ENCODE data around the gene ZNF429.
"Not testable (repeated sequence)": the region's sequence is repeated elsewhere in the genome, so short reads cannot be mapped to it uniquely, and the experiment has no call there.

ZNF429 gene

DNA sequence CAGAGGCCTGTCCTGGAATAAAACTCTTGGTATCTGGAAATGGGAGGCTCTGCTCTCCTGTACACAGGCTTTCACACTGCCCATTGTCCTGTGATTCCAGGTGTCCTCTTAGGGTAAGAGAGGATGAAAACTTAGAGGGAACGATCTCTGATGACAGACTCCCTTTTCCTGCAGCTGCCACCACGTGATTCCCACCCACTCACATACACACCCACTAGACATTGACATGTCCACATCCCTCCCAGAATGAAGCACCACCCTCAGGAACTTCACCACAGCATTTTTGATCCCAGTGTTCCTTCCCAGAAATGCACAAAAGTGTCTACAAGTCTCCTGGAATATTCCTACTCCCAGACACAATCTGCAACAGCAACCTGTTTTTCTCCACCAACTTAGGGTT is 8.2 kb downstream of the ZNF429 start:
- no peak for DNase-seq (ENCODE audit: low spot score)

DNA sequence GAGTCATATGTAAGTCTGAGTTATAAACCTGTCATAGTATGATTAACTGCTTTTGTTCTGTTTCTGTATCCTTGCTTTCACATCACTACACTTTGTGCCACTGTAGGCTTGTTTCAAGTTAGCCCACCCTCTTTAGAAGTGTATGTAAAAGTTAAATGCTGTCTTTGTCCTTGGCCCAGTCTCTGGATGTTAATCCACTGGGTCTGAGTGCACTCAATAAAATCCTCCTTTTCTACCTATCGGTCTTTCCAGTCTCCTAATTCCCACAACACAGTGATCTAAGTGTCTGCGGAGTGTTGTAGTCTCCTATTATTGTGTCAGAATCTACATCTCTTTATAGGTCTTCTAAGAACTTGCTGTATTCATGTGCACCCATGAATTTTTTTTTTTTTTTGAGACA is 14.1 kb downstream of the ZNF429 start:
- no peak for DNase-seq (ENCODE audit: low spot score)

DNA sequence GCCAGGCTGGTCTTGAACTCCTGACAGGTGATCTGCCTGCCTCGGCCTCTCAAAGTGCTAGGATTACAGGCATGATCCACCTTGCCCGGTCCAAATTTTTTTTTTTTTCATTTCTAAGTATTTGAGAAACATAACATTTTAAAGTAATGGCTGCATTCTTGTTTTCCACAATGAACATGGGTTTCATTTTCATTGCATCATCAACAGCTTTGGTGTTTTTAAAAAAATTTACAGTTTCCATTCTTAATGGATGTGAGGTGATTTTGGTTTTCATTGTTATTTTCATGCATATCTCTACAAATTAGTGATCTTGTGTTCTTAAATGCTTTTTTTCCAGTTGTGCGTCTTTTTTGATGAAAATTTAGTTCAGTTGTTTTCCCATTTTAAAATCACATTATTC is 27.5 kb downstream of the ZNF429 start:
- DNase-seq (ENCODE audit: low spot score): no peak

DNA sequence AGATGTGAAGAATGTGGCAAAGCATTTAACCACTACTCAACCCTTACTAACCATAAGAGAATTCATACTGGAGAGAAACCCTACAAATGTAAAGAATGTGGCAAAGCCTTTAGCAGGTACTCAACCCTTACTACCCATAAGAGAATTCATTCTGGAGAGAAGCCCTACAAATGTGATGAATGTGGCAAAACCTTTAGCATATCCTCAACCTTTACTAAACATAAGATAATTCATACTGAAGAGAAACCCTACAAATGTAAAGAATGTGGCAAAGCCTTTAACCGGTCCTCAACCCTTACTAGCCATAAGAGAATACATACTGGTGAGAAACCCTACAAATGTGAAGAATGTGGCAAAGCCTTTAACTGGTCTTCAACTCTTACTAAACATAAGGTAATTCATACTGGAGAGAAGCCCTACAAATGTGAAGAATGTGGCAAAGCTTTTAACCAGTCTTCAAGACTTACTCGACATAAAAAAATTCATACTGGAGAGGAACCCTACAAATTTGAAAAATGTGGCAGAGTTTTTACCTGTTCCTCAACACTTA is 31.4 kb downstream of the ZNF429 start:
- not testable (repeated sequence) for DNase-seq (ENCODE audit: low spot score)

DNA sequence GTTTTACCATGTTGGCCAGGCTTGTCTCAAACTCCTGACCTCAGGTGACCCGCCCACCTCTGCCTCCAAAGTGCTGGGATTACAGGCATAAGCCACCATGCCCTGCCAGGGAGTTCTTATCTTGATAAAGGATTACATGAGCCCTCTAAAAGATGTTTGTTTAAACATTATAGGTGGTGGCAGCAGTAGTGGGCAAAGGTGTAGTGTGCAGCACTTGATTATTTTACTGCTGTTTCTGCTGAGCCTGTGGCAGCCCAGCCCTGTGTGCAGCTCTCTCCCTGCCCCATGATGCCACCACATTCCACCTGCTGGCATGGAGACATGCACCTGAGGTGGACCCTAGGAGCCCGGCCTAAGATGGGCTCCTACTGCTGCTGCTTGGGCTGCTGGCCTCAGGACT is 54.0 kb downstream of the ZNF429 start:
- no peak for DNase-seq (ENCODE audit: low spot score)

DNA sequence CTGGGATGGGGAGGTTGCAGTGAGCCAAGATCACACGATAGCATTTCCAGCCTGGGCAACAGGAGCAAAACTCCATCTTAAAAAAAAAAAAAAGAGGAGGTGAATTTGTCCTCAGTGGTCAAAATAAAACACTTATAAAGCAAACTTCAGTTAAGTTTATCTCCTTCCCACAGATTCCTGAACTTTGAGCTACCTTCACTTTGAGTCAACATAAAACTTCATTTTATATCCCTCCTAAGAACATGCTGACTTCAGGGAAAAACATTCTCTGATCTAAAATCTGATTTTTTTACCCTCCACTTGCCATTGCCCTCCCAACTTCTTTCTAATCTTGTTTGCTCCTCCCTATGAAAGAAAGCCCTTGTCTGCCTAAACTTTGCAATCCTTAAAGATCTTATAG is 59.0 kb downstream of the ZNF429 start:
- no peak for DNase-seq (ENCODE audit: low spot score)

DNA sequence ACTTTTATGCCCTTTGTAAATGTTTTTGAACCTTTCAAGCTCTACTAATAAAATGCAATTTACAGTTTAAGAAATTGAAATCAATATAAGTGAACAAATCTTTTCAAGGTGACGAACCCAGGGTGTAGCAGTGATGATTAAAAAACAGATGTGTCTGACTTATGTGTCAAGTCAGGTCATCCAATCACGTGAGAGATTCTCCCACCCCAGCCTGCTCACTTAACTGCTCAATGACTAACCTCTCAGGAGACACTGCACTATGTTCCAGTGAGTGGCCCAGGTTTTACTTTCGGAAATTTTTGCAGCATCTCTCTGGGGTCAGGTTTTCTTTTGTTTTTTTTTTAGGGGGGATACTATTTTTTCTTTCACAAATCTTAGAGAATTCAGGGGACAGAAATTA is 60.7 kb downstream of the ZNF429 start:
- DNase-seq (ENCODE audit: low spot score): no peak

DNA sequence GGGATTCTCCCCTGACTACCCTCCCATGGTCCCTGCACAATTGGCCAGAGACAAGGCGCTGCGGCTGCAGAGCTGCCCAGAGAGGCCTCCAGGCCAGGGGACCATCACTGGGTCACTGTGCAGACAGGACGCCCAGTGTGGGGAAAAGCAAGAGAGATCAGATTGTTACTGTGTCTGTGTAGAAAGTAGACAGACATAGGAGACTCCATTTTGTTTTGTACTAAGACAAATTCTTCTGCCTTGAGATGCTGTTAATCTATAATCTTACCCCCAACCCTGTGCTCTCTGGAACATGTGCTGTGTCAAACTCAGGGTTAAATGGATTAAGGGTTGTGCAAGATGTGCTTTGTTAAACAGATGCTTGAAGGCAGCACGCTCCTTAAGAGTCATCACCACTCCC is 62.4 kb downstream of the ZNF429 start:
- not testable (repeated sequence) for DNase-seq (ENCODE audit: low spot score)

DNA sequence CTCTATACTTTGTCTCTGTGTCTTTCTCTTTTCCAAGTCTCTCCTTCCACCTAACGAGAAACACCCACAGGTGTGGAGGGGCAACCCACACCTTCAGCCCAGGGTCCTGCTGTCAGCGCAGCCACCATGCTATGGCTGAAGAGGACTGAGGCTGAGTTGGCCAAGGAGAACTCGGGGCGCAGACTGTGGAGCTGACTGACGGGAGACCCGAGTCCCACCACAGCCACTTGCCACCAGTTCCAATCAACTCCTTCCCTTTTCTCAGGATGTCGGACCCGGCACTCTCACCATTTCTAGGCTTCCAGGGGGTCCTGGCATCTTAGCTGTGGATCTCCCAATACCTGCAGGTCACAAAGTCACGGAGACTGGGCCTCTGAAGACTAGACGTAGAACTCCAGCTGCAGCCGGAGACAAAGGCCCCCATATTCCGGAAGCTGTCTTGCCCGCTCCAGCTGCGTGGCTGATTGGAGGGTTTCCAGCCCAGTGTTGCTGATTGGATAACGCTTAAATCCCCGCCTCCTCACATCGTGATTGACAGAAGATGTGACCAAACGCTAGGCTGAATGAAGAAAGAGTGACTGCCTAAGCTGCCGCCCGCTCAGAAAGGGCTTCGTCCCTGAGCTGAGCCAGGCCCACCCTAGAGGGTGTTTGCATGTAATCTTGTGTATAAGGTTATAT is 63.6 kb downstream of the ZNF429 start:
- peak; percentile 97 for DNase-seq (ENCODE audit: low spot score)

DNA sequence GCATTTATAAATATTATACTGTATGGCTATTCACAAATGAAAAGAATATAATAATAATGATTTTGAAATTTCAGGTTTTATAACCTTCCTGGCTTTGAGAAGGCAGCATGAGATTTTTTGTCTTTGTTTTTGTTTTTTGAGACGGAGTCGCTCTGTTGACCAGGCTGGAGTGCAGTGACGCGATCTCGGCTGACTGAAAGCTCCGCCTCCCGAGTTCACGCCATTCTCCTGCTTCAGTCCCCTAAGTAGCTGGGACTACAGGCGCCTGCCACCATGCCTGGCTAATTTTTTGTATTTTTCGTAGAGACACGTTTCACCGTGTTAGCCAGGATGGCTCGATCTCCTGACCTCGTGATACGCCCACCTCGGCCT is 64.1 kb downstream of the ZNF429 start:
- no peak for DNase-seq (ENCODE audit: low spot score)

DNA sequence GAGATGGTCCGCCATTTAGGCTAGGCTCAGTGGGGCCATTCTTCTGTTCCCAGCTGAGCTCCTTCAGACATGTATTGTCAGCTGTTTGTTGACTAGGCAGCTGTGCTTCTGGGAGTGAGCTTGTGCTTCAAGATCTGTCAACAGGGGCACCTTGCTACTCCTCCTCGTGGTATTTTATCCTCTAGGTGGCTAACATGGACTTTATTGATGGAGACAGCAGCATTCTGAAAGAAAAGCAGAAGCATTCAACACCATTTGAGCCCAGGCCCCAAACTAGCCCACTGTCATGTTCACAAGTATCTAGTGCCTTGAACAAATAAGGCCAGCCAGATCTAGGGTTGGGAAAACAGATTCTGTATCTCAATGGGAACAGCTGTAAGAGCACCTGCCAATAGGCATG is 65.9 kb downstream of the ZNF429 start:
- DNase-seq (ENCODE audit: low spot score): no peak

DNA sequence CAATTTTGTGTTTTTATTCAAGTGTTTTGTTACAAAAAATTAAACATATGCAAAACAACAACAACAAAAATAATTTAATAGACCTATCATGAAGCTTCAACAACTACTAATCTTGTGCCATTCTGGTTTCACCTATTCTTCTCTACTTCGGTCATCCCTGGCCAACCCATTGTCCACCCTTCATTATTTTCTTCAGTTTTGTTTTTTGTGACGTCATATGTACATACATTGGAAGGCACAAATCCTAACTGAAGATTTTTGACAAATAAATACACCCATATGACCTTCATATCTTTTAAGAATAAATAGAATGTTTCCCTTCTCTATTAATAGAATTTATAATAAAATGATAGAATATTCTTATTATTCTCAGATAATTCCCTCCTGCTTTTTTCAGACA is 69.2 kb downstream of the ZNF429 start:
- no peak for DNase-seq (ENCODE audit: low spot score)

DNA sequence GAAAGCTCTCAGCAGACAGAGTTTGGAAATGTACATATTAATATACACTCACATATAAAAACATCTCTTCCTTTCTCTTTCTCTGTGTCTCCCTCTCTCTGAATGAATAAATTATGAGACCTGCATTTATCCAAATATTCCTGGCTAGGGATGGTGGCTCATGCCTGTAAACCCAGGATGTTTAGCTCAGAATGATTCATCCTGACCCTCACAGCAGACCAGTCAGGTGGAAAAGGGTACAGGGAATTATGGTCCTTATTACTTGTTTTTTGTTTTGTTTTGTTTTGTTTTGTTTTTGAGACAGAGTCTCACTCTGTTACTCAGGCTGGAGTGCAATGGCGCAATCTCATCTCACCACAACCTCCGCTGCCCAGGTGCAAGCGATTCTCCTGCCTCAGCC is 71.1 kb downstream of the ZNF429 start:
- no peak for DNase-seq (ENCODE audit: low spot score)

DNA sequence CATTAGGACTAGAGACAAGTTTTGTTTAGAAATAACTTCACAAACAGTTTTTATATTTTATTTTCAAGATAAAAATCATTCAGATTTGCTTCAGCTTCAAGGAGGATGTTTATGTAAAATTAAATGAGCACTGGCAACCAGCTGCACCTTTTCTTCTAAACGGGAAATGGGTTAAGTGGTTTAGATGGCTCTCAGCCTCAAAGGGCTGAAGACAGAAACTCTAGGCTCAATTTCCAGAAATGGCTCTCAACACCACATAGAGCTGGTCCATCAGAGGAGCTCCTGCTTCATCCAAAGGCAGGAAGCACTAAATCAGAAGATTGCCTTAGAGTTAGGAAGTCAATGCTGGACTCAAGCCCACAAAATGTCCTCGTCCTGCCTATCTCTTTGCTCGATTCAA is 74.7 kb downstream of the ZNF429 start:
- no peak for DNase-seq (ENCODE audit: low spot score)

DNA sequence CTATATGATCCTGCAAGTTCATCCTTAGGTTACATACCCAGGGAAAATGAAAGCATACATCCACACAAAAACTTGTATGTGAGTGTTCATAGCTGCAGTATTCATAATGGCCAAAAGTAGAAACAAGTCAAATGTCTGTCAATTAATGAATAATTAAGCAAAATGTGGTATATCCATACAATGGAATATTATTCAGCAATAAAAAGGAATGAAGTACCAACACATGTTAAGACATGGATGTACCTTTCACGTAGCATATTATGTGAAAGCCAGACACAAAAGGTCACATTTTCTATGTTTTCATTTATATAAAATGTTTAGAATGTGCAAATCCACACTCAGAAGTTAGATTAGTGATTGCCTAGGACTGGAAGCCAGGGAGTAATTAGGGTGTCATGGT is 75.4 kb downstream of the ZNF429 start:
- DNase-seq (ENCODE audit: low spot score): no peak

DNA sequence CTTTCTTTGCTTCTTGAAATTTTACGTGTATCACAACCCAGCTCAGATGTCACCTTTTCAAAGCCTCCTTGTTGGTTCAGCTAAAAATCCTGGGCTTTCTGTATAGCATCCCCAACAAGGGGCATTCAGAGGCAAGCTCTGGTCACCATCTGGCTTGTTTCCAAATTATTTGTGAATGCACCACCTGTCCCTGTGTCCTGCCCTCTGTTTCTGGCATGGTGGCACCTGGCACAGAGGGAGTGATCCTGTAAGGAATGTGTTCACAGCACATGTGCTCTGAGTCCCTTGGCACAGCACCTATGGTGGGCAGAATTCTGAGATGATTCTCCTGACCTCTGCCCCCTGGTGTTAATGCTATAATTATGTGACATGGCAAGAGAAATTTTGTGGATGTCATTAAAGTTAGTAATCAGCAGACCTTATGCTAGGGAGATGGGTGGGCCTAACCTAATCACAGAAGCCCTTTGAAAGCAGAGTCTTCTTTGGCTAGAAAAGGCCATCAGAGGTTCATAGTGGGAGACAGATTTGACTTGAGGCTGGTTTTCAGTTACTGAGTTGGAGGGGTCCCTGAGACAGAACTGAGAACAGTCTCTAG is 76.3 kb downstream of the ZNF429 start:
- DNase-seq (ENCODE audit: low spot score): peak; percentile 91

DNA sequence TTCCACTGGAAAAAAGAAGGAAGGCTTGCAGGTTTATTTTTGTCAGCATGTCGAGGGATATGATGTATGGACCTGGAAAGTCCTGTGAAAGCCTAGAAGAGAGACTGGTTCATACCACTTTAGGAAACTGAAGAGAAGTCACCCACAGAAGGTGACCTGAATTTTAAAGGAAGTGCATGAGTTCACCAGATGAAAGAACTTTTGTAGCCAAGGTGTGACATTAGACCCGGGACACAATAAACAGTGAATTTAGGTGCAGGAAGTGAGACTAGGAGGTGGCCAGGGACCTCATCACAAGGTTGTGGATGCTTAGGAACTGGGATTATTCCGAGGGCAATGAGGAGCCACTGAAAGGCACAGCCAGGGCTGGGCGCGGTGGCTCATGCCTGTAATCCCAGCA is 79.1 kb downstream of the ZNF429 start:
- no peak for DNase-seq (ENCODE audit: low spot score)

DNA sequence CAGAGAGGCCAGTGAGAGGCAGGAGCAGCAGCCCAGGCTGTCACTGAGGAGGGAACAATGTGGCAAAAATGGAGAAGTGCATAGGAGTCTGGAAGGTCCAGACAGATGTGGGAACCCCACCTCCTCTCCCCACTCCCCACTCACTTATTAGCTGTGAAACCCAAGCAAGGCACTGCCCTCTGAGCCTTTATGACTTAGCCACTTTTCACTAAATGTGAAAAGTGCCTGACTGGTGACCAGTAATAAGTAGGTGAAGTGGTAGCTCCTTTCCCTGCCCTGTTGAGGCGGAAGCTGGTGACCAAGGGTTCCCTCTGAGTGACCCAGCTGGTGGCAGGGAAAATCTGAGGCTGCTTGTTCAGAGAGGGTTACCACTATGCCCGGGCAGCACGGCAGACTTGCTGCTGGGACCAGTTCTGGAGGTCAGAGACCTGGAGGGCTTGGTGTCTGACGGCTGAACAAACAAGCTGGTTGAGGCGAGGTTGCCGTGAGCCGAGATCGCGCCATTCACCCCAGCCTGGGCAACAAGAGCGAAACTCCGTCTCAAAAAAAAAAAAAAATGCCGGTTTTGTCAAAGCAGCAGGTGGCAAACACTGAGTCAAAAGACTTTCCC is 80.0 kb downstream of the ZNF429 start:
- no peak for DNase-seq (ENCODE audit: low spot score)

DNA sequence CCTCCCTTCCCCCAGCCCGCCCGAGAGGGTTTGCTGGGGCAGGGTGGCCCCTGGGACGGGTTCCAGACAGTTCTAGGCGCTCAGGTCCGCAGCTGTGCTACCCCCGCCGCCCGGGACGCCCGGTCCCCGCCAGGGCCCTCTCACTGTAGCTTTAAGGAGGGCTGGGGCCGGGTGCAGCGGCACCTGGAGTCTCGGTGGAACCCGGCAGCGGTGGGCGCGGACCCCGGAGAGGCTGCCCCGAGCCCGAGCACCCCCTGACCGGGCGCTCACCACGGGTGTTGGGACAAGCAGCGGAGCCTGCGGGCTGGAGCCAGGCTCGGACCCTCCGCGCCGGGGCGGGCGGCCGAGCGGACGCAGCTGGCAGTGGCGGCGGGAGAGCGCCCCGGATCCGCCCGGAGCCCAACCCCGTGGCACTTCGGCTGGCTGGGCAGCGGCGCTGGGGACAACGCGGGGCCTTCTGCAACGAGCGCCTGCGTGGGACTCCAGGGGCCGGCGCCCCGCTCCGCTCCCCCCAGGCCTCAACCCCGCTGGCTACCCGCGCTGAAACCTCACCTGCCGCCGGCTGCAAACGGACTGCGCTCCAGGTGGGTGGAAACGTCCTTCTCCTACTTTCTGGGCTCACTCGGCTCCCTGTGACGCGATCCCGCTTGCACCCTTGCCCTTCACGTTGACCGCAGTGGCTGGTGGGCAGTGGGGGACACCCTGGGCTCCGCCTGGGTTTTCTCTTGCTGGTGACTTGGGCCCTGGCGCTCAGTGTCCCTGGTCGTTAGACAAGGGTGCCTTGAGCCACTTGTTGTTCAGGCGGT is 81.1 kb downstream of the ZNF429 start:
- peak; percentile 21 for DNase-seq (ENCODE audit: low spot score)

DNA sequence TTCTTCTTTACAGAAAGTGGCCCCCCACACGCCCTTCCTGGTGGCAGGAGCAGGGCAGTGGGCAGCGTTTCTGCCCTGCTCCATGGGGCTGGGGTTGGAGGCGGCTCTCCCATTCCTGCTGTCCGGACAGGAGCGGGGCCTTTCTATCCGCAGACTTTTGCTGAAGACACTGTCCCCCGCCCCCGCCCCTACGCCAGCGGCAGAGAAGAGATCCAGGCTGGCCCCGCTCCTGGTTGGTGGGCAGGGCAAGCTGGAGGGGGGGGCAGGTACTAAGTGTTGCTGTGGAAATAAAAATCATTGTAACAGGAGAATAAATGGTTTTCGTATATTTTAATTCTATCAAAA is 81.7 kb downstream of the ZNF429 start:
- peak; percentile 34 for DNase-seq (ENCODE audit: low spot score)

DNA sequence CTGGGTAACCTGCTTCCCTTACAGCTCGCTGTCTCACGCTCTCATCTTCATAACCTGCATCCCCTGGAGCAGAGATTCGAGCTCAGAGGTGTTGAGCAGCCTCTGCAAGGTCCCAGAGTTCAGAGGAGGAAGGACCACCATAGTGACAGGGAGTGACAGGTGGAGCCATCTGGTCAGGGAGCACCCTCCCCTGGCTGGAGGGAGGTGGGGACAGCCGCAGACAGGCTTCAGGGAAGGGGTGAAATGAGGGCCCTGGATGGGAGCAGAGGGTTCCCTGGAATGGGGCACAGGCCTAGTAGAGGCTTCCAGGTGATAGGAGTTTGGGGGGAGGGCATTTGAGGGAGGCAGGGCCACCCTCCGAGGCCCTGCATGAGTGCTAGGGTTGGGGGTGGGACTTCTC is 82.1 kb downstream of the ZNF429 start:
- peak; percentile 32 for DNase-seq (ENCODE audit: low spot score)

DNA sequence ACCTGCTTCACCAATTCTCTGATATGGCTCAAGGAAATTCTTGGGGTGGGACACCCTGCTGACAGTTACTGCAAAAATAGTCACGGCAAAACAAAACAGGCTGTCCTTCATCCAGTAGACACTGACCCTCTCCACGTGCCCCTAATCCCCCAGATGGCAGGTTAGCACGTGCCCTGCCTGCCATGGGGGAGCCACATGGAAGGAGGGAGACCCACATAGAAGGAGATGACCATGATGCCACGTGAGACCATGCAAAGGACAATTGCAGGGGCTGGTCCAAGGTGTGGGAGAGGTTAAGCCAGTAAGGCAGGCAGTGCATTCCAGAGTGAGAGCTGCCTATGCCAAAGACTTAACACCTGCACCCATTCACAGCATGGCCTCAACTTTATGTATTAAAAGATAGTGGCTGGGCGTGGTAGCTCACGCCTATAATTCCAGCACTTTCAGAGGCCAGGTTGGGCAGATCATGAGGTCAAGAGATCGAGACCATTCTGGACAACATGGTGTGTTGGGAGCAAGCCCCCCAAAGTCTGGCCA is 82.7 kb downstream of the ZNF429 start:
- no peak for DNase-seq (ENCODE audit: low spot score)

DNA sequence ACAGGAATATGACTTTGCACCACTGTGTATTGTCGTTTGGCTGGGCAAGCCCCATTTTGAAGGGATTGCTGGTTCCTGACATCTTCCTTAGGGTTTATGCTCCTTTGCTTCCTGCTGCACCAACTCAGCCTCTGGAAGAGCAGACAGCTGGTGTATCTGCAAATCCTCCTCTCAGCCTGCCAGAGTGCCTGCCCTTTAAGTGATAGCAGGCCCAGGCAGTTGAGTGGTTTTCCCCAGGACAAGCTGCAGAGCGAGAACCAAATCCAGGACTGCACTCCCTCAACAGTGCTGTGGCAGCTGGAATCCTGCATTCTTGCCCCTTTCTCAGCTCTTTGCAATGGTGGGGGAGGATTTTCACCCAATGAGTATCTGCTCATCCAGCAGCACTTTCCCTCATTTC is 85.5 kb downstream of the ZNF429 start:
- no peak for DNase-seq (ENCODE audit: low spot score)
